ENCODE measurements around the gene TEKT3.

DNA sequence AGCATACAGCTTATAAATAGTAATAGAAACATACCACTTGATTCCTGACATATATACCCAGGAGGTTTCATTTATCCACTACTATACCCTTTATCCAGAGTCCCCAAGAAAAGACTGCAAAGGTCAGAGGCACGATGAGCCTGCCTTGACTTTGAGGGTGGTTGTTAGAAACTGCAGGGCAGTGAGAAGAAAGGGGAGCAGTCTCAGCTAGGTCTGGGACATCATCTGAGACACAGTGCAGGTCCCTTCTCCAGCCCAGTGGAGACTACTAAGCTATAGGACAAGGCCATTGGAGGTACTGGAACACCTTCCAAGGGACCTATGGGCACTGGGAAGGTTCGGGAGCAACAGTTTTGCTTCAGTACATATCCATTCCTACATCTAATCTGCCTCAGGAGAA is 20.2 kb upstream of the TEKT3 start:
- TF ChIP-seq POLR2A (IDR thresholded peaks at IDR 0.05) (no peak), POLR2AphosphoS5 (IDR thresholded peaks at IDR 0.05) (no peak), EP300 (IDR thresholded peaks at IDR 0.05; ENCODE audit: low read depth) (no peak)
- TF ChIP-seq, protein P1, sequence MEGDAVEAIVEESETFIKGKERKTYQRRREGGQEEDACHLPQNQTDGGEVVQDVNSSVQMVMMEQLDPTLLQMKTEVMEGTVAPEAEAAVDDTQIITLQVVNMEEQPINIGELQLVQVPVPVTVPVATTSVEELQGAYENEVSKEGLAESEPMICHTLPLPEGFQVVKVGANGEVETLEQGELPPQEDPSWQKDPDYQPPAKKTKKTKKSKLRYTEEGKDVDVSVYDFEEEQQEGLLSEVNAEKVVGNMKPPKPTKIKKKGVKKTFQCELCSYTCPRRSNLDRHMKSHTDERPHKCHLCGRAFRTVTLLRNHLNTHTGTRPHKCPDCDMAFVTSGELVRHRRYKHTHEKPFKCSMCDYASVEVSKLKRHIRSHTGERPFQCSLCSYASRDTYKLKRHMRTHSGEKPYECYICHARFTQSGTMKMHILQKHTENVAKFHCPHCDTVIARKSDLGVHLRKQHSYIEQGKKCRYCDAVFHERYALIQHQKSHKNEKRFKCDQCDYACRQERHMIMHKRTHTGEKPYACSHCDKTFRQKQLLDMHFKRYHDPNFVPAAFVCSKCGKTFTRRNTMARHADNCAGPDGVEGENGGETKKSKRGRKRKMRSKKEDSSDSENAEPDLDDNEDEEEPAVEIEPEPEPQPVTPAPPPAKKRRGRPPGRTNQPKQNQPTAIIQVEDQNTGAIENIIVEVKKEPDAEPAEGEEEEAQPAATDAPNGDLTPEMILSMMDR (IDR thresholded peaks at IDR 0.05): no peak
